HG03175 (cell line): ENCODE data around the gene FAAP100.
A peak's percentile ranks its signal among the peaks of the same experiment; 100 is the strongest.

Source experiments
- ATAC-seq: cut with Tn5 transposase; IDR thresholded peaks from one replicate; pipeline ENCODE4 v1.9.1; 2021; ENCODE audit warnings: mild to moderate bottlenecking, moderate library complexity; ENCODE audit not compliant: unreplicated experiment

FAAP100 gene

DNA sequence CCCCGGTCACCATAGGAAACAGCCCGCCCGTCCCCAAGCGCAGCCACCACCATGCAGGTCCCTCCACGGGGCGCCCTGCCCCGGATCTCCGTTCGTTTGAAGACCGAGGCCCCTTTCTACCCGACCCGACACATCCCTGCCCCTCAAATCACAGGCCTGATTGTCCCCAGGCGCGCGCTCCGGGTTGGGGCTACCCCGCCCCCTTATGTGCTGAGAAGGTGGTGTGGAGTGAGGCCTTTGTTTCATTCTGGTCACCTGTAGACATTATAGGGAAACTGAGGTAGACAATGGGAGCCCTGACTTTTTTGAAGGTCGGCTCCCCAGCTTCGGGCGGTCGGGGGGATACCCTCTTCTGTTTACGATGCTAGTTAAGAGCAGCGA, 38.8 kb downstream of the FAAP100 start:
- ATAC-seq = no peak

- ATAC-seq = peak; percentile 42
These were observed 39.4 kb downstream of the FAAP100 start, which contains the start of gene ACTG1 for GRCh38 chr17:81512562-81513371. Gene ACTG1, minus strand, starts transcription at chr17:81512799. Its CDS starts 445 bp downstream, at chr17:81512354.

DNA sequence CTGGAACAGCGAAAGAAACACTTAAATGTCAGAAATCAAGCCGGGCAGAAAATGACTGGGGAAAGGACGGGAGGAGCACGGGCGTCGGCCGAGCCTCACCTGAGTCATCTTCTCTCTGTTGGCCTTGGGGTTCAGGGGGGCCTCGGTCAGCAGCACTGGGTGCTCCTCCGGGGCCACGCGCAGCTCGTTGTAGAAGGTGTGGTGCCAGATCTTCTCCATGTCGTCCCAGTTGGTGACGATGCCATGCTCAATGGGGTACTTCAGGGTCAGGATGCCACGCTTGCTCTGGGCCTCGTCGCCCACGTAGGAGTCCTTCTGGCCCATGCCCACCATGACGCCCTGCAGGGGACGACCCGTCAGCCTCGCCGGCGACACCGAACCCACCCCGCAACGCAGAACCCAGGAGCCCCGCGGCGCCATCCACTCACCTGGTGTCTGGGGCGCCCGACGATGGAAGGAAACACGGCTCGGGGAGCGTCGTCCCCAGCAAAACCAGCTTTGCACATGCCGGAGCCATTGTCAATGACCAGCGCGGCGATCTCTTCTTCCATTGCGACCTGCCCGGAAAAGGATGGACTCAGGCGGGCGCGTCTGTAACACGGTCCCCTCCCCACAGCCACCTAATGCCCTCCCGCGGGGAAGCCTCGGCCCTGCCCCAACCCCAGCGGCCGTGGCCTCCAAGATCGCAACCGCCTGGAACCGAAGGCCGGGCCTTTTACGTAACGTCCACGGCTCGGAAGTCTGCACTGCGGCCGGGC, 40.2 kb downstream of the FAAP100 start:
- ATAC-seq = no peak

GRCh38 chr17:81511554-81511803, 40.7 kb downstream of the FAAP100 start:
- ATAC-seq = no peak

GRCh38 chr17:81510785-81511553, 41.2 kb downstream of the FAAP100 start:
- no peak for ATAC-seq

DNA sequence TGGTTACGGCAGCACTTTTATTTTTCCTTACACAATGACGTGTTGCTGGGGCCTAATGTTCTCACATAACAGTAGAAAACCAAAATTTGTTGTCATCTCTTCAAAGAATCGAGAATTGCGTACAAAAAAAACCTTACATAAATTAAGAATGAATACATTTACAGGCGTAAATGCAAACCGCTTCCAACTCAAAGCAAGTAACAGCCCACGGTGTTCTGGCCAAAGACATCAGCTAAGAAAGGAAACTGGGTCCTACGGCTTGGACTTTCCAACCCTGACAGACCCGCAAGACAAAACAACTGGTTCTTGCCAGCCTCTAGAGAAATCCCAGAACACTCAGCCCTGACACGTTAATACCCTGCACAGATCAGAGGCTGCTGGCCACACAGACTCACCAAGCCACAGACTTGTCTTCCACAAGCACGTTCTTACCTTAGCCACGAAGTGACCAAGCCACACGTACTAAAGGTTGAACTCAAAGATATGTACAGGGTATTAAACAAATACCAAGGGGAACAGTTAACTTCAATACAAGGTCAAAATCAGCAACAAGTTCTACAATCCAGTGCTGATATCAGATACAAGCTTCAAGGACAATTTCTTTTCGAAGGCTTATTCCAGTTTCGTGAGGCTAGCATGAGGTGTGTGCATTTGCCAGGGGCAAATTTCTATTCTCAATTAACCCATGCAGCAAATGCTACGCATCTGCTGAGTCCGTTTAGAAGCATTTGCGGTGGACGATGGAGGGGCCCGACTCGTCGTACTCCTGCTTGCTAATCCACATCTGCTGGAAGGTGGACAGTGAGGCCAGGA, 42.0 kb downstream of the FAAP100 start:
- no peak for ATAC-seq

DNA sequence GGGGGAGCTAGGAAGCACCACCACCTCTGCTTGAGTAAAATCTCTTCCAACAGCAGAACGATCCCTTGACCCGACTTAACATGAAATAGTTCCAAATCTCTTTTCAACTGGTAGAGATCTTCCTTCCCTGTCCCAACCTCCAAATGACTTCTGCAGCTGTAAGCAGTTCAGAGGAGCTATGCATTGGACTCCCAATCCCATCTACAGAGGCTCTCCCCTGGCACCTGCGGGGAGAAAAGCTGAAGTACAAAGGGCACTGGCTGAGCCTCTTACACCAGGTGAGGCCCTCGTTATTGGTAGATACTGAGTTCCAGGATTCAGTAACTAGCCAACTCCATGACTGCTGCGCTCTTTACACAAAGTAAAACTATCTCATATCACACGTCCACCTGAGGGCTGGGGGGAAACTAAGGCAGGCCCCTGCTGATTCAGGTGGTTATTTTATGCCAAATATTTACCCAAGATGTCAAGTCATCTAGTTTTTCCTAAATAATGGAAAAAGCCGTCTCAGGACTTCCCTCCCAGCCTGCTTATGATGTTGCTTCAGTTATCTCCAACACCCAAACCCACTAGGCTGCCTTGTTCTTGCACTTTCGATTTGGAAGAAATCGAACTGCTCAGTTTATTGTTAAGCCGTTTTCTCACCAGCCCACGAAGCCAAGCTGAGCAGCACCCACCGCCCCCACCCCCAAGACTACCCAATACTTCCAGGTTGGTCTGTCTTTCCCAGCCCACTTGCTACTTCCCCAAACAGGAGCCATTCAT, 42.8 kb downstream of the FAAP100 start:
- ATAC-seq = no peak

GRCh38 chr17:81508639-81509206, 43.4 kb downstream of the FAAP100 start:
- no peak for ATAC-seq

DNA sequence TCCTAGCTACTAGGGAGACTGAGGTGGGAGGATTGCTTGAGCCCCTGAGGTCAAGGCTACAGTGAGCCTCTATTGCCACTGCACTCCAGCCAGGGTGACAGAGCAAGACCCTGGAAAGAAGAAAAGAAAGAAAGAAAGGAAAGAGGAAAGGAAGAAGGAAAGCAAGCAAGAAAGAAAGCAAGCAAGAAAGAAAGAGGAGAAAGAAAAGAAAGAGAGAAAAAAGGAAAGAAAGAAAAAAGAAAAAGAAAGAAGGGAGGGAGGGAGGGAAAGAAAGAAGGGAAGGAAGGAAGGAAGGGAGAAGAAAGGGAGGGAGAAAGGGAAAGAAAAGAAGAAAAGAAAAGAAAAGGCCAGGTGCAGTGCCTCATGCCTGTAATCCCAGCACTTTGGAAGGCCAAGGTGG, 48.5 kb downstream of the FAAP100 start:
- no peak for ATAC-seq

- ATAC-seq = no peak
These were observed 49.6 kb downstream of the FAAP100 start for GRCh38 chr17:81502471-81503017.

DNA sequence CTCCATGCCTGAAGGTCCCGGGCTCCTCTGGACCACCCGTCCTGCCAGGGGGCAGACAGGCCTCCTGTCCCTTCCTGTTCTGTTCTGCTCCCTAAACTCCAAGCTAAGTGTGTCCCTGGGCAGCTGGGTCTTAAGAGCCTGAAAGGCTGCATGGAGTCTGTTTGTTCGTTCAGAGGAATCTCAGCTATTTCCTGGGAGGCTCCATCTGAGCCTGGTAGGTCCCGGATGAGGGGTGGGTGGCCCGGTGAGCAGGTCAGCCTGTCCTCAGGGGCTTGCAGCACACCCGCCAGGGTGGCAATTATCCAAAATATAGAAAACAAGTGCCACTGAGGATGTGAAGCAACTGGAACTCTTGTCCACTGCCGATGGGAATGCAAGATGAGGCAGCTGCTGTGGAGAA, 52.1 kb downstream of the FAAP100 start:
- ATAC-seq = no peak

DNA sequence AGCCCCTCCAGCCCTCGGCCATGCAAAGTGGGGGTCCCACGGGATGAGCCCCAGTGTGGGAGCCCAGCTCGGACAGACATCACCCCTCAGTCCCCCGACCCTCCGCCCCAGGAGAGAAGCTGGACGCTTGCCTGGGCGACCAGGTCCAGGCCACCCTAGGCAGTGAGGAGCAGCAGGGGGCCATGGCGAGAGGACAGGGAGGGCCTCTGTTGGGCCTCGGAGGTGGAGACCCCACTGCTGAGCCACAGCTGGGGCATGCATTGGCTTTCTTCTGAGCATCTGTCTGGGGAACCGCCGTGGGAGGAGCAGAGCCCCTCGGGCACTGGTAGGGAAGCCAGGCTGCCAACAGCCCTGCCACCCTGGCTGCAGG, 52.6 kb downstream of the FAAP100 start:
- ATAC-seq = no peak

DNA sequence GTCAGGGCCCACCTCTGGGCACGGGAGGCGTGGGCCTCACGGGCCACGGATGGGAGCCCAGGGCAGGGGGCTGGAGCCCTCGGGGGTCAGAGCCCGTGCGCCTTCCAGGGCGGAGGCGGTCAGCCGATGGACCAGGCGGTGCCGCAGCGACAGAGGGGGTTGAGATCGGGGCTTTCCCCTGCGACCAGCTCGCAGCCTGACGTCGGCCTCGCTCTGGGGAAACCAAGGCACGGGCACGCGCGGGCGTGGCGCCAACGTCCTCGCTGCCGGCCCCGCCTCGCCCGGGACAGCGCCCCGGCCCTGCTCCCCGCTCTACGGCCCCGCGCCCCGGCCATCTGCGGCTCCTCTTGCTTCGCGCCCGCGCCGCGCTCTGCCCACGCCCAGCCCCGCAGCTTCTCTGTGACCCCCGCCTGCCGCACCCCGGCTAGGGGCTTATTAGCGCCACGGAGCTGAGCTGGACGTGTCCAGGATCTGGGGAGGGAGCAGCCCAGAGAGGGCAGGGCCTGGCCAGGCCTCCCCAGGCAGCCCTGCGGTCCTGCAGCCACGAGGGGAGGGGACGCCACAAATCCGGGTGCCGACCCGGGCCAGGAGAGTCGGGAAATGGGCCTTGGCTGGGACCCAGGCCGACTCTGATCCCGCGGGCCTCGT, 53.1 kb downstream of the FAAP100 start:
- no peak for ATAC-seq

GRCh38 chr17:81494626-81495377, 57.4 kb downstream of the FAAP100 start:
- ATAC-seq = no peak

DNA sequence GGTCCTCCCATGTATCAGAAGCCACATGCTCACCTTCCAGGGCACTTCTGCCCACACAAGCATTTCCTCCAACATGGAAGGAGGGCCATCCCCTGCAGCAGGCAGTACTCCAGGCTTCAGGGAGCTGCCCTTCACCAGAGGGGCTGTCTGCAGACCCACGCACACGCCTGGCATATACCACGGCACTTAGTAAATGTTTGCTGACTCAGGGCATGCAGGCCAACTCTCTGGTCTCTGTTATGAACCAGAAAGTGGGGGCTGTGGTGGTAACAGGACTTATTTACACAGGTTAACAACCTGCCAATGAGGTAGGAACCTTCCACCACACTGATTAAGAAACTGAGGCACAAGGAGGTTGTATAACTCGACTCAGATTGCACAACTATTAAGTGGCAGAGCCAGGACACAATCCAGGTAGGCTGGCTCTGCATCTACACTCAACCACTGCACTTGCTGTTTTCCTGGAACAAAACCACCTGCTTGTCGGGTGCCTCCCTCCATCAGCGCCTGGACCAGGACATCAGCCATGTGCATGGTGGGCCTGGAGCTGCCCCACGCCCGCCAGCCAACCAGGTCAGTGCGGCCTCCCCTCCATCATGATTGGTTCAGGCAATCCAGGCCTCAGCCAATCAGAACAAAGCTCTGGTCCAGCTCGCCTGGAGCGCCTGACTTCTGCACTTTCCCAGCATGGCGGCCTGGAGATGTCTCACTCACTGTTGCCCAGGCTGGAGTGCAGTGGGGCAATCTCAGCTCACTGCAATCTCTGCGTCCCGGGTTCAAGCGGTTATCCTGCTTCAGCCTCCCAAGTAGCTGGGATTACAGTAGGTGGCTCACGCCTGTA, 58.7 kb downstream of the FAAP100 start:
- no peak for ATAC-seq

DNA sequence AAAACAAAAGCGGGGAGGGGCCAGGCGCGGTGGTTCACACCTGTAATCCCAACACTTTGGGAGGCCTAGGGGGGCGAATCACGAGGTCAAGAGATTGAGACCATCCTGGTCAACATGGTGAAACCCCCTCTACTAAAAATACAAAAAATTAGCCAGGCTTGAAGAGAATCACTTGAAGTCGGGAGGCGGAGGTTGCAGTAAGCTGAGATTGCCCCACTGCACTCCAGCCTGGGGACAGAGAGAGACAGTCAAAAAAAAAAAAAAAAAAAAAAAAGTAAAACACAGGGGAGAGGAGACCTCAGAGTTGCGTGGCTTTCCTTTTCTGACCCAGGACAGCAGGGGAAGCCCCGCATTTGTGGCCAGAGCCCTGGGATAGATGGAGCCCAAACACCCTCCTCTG, 59.4 kb downstream of the FAAP100 start:
- no peak for ATAC-seq

- ATAC-seq = no peak
These were observed 60.0 kb downstream of the FAAP100 start for GRCh38 chr17:81492202-81492601.

DNA sequence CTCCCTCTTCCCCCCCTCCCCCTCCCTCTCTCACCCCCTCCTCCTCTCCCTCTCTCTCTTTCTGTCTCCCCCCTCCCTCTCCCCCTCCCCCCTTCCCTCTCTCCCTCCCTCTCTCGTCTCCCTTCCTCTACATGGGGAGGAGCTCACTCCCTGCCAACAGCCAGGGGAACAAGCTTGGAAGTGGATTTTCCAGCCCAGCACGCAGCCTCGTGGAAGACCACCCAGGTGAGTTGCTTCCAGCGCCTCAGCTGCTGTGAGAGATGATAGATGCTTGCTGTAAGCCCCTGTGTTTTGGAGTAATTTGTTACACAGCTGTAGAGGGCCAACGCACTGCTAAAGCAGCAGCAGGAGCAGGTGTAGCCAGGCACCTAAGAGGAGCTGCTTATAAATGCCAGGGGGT, 60.4 kb downstream of the FAAP100 start:
- no peak for ATAC-seq
